Inferior parietal cortex (tissue), 1 donor: ENCODE data around the gene LDLR.
A peak's percentile ranks its signal among the peaks of the same experiment; 100 is the strongest.
"Not testable (repeated sequence)": the region's sequence is repeated elsewhere in the genome, so short reads cannot be mapped to it uniquely, and the experiment has no call there.

Experiments used
- DNase-seq: peaks from one replicate; pipeline ENCODE4 v3.0.0-alpha.2; 2016; ENCODE audit errors: extremely low spot score

Gene LDLR

DNA sequence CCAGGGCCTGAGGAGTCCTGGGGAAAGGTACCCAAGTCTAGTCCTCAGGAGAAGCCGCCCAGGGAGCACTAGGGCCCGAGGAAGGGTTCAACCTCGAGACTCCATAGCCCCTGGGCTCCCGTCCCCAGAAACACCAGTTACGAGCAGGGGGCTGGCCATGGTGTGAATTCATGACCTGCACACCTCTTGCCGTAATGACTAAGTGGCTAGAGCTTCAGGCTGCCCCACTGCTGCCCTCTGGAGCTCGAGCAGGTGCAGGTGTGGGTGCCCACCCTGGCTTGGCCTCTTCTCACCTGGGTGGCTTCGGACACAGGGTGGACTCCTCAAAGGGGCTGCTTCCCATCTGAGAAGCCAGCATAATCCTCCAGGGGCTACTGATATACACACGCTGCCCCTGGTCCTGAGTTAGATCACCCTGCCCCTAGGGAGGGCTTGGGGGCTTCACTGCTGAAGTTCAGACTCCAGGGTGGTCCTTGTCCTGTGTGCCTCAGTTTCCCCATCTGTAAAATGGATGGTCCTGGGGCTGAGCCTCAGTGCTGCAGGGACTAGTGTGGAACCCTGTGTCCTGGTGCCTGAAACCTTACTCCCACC lies 52.8 kb downstream of the LDLR start:
- DNase-seq: no peak

DNA sequence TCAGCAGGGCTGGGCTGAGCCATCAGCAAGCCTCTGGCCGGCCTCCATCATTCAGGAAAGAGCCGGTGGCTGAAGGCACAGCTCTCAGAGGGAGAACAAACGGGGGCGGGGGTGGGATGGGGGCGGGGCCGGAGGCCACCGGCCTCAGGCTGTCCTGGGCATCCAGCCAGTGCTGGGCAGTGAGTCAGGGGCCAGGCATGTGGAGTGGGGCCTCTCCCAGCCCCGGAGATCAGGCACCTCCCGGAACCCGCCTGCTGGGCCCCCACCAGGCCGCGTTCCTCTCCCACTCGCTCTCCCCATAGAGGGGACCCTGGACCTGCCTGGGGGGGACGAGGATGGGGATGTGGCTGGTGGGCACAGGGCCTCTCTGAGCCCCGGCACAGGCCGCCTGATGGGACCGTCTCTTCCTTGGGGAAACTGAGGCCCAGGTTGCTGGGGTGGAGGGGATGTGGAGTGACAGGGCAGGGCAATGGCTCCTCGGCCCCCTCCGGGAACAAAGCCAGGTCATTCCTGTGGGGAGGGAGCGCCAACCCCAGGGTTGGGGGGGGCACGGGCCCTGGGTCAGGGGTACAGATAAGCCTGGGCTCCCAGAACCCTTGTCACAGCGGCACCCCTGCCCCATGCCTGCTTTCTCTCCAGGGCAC lies 53.4 kb downstream of the LDLR start:
- DNase-seq: no peak

DNA sequence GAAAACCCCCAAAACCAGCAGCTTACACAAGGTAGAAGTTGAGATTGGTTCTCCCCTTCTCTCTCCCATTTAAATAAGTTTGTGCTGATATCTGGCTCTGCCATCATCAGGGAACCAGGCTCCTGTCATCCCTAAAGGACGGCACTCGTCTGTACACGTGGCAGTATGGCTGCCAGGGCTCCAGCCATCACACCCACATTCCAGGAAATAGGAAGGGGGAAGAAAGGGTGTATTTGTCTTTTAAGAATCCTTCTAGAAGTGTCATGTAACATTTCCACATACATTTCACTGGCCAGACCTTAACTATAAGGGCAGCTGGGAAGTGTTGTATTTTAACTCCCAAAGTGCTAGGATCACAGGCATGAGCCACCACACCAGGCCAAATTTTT lies 56.3 kb downstream of the LDLR start:
- no peak for DNase-seq

DNA sequence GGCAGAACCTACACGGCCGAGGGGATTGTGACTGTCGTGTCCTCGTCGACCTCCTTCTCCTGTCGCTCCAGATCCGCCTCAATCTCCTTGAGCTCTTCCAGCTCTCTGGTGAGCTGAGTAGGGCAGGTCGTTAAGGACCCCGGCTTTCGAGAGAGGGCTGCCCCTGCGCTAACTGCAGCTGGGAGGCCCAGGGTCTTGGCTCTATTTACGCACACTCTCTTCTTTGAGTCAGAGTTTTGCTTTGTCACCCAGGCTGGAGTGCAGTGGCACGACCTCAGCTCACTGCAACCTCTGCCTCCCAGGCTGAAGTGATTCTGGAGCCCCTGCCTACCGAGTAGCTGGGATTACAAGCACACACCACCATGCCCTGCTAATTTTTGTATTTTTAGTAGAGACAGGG lies 58.7 kb downstream of the LDLR start:
- DNase-seq: no peak

DNA sequence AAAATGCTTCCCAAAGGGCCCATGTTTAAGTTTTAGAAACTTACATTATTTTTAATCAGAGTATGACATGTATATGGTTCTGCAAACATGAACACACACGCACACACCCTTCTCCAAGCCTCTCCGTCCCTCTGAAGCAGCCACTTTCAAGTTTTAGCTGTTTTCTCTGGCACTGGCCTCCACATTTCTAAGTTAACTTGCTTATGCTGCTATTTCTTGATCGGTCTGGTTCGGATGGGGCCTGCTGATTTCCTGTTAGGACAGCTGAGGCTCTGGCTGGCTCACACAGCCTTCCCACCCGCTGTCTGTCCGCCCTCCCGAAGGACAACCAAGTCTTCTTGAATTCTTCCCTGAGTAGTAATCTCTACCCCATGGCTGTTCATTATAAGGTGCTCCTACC lies 61.9 kb downstream of the LDLR start:
- no peak for DNase-seq

DNA sequence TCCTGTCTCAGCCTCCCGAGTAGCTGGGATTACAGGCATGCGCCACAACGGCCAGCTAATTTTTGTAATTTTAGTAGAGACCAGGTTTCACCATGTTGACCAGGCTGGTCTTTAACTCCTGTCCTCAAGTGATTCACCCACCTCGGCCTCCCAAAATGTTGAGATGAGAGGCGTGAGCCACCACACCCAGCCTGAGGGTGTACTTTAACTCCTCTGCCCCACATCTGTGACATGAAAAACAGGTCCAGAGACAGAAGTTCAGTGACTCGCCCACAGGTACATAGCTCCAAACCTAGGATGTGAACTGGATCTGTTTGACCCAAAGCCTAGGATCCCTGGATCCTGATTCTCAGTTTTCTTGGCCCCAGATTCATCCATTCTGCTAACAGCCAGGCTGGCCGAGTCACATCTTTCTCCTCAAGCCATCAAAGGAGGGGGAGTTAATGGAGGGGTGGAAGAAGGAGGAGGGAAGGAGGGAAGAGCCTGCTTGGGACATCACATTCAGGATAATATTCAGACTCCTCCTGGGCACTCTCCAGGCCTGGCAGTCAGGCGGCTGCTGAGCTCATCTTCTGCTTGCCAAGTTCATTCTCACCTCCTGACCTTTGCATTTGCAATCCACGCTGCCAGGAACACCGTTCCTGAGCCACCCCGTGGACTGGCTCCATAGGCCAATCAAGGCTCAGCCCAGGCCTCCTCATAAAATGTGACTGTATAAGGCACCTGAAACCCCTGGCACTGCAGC lies 63.2 kb downstream of the LDLR start:
- DNase-seq: no peak

DNA sequence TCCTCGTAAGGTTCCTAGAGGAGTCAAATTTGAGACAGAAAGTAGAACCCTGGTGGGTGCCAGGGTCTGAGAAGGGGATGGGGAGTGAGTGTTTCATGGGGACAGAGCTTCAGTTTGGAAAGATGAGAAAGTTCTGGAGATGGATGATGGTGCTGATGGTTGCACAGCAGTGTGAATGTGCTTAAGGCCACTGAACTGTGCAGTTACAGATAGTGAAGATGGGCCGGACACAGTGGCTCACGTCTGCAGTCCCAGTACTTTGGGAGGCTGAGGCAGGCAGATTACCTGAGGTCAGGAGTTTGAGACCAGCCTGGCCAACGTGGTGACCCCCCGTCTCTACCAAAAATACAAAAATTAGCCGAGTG lies 65.4 kb downstream of the LDLR start:
- DNase-seq: no peak

DNA sequence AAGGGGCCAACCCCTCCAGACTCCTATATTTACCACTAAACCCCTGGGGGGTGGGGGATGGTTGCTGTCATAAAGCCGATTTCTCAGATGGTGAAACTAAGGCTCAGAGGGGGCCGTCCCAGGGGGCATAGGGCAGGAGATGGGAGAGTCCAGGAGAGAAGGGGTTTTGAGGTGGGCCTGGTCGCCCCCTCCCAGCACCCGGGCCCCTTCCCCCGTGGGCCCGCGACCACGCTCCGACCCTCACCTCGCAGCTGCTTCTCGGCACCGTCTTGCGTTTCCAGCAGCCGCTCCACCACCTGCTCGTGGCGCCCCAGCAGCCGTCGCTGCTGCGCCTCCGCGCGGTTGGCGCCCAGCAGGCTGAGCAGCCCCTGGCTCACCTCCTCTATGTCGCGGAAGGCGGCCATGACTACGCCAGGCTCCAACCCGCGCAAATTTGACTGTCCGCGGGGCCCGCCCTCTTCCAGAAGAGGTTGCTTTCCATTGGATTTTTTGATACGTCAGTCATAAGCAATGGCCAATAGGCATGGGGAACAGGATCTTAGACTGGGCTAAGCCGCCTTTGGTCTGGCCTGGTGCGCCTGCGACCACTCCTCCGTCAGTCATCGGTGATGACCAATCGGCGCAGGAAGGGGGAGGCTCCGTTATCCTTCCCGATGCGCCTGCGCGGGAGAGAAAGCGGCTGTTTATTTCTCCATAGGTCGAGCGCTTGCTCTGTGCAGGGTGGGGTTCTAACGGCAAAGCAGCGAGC lies 66.3 kb downstream of the LDLR start, which contains the start of gene SPC24:
TSS of gene SPC24 (minus strand) at position 410 of the 748 bp plus-strand sequence. CDS start at position 404, 6 bp downstream.
- peak; percentile 99 for DNase-seq

DNA sequence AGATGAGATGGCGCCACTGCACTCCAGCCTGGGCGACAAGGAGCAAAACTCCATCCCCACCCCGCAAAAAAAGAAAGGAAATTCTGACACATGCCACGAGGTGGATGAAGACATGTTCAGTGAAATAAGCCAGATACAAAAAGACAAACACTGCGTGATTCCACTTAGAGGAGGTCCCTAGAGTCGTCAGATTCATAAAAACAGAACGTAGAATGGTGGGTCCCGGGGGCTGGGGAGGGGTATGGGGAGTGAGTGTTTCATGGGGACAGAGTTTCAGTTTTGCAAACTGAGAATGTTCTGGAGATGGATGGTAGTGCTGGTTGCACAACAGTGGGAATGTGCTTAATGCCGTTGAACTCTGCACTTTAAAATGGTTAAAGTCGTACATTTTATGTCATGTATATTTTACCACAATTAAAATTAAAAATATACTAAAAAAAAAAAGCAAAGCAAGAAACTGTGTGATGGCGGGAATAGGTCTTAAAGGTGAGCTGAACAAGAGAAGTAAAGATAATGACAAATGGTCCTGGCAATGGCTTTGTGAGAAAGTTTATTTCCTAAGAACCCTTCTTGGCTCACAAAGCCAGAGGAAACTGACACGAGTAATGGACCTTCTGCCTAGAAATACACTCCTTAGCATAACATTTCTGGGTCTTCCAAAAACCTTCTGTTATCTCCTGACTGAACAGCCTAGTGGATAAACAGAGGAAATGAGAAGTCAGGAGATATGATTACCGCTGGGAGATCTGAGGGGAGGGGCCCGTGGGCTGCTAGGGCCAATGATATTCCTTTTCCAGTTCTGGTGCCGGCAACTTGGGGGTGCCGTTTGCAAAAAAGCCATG lies 70.6 kb downstream of the LDLR start:
- no peak for DNase-seq

DNA sequence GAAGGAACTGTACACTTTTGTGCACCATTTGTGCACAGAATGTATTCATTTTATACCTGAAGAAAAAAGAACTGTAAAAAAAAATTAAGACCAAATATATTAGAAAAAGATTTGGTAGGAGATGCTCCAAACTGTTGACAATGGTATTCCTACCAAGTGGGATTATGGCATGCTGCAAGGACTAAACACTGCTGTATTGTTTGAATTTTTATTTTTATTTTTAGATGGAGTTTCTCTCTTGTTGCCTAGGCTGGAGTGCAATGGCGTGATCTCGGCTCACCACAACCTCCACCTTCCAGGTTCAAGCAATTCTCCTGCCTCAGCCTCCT lies 71.1 kb downstream of the LDLR start:
- DNase-seq: not testable (repeated sequence)

DNA sequence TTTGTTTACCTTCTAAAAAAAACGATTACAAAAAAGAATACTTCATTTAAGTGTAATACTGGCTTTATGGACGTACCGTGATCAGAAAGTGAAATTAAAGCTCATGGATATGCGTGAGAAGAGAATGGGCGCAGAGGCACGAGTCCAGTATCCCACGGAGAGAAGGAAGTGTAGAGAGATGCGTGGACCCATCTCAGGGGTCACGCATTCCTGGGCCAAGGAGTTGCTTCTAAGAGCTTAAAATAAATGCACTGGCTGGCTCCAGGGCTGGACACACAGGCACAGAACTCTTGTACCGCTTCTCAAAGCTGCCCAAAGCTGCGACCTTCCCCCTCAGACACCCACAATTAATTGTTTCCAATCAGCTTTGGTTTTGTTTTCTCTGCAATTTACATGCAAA lies 75.0 kb downstream of the LDLR start:
- no peak for DNase-seq

DNA sequence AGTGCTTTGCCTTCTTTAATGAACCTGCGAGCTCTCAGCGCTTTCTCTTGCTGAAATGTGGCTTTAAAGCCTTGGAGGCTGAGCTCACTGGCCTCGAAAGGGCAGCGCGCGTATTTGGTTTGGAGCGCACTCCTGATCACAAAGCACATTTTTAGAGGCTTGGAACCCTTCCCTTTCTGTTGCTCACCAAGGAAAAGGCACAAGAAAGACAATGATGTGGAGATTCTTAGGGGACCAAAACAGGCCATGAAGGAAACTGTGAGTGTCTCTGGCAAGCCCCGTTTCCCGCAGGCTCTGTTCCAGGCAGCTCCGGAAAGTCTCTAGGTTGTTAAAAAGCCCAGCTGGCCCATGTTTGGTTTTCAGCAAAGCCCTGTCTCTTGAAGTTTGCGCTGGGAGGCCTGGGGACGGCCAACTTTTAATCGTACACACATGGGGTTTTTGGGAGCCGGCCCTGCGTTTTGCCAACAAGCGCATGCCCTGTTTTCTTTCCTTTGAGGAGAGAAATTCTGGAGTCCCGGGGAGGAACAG lies 75.7 kb downstream of the LDLR start:
- DNase-seq: peak; percentile 16

DNA sequence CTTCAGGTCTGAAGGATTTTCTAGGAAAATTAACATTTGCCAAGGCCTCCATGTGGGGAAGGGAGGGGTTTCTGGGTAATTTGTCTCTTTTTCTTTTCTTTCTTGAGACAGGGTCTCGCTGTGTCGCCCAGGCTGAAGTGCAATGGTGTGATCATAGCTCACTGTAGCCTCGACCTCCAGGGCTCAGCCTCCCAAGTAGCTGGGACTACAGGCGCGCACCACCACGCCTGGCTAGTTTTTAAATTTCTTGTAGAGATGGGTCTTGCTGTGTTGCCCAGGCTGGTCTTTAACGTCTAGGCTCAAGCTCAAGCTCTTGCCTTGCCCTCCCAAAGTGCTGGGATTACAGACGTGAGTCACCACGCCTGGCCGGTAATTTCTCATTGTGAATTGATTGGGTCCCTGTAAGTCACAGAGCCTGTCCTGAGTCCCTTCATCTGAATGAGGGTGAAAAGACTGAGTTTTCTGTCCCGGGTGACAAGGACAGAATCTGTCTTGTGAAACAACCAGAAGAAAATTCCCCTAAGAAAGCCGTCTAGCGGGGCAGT lies 76.3 kb downstream of the LDLR start:
- DNase-seq: no peak

DNA sequence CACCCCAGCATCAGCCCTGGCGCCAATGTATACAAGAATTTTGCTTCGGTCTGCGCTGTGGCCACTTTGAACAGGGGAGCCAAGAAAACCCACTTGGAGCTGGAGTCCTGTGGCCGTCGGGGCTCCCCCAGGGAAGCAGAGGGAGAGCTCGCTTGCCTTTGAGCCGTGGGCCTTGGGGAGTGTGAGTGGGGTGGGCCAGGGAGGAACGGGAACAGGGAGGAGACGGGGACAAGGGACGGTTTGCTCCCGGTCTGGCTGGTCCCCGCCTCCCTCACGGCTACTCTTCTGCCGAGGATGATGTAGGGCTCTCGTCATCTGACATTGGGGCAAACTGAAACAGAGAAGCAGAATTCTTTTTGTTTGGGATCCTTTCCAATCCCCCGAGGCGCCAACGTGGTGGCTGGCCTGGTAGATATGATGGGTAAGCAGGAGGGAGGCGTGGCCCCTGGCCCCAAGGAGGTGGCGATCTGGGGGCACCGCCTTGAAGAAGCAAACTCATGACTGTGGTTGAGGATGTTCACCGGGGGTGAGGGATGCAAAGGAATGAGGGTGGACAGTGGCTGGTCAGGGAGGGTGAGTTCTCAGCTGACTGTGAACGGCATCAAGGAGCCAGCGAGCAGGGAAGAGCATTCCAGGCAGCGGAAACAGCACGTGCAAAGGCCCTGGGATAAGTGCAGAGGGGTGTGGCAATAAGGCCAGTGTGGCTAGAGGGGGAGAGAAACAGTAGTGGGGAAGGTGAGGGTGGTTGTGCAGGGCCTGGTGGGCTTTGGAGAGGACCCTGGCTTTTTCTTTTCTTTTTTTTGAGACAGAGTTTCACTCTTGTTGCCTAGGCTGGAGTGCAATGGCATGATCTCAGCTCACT lies 77.2 kb downstream of the LDLR start:
- no peak for DNase-seq

DNA sequence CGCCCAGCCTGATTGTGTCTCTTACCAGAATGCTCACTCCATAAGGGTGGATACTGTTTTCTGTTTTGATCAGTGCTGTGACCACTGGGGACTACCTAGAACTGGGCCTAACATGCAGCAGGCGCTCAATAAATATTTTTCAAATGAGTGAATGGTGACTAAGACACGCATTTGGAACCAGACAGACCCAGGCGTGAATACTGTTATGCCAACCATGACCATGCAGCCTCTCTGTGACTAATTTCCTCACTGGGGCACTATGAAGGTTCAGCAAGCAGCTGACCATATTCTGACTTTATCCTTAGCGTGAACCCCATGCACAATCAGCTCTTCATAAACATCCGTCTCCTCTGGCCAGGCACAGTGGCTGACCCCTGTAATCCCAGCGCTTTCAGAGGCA lies 79.3 kb downstream of the LDLR start:
- no peak for DNase-seq

DNA sequence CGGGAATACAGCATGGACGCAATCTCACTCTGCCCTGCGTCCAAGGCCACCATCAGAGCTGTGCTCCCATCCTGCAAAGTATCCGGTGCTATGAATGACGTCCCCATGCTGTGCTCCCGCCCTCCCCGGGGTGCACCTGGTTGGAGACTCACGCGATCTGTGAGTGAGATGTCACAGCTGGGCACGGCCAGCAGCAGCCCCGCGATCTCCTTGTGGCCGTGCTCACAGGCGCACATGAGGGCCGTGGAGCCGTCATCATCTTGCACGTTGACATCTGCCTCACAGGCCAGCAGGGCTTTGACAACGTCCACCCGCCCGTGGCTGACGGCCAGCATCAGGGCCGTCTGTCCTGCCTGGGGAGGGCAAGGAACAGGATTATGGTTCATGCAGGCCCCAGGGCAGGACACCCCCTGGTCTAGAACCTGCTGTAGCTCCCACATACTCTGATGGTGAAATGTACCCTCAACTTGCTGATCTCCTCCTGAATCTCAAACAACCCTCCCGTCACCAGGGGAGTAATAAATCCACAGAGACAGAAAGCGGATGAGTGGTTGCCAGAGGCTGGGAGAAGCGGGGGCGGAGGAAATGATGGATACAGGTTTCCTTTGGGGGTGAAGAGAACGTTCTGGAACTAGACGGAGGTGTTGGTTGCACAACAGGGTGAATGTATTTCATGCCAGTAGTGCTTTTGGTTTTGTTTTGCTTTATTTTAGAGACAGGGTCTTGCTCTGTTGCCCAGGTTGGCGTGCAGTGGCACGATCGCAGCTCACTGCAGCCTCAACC lies 80.8 kb downstream of the LDLR start:
- DNase-seq: no peak

DNA sequence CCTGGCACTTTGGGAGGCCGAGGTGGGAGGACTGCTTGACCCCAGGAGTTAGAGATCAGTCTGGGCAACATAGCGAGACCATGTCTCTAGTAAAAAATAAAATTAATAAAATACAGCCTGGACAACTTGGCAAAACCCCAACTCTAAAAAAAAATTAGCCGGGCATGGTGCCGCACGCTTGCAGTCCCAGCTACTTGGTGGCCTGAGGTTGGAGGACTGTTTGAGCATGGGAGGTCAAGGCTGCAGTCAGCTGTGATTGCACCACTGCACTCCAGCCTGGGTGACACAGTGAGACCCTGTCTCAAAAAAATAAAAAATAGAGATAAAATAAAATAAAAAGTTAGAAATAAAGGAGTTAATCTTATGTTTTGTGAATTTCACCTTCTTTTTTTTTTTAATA lies 81.9 kb downstream of the LDLR start:
- no peak for DNase-seq

DNA sequence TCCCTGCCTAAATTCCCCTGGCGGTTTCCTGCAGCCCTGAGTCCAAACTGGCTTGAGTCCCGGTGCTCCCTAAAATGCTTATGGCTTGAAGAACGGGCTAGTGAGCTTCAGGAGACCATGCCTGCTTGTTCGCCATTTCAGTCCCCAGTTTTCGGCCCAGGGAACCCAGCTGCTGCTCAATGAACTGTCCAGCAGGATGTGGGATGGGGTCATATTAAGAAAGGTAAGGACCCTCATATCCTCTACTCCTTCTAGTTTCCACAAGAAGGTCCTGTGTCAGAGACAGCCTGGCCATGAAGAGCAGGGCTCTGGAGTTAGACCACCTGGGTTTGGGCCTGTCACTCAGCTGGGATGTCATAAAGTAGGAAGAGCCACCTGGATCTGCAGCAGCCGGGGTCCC lies 83.3 kb downstream of the LDLR start:
- DNase-seq: no peak

DNA sequence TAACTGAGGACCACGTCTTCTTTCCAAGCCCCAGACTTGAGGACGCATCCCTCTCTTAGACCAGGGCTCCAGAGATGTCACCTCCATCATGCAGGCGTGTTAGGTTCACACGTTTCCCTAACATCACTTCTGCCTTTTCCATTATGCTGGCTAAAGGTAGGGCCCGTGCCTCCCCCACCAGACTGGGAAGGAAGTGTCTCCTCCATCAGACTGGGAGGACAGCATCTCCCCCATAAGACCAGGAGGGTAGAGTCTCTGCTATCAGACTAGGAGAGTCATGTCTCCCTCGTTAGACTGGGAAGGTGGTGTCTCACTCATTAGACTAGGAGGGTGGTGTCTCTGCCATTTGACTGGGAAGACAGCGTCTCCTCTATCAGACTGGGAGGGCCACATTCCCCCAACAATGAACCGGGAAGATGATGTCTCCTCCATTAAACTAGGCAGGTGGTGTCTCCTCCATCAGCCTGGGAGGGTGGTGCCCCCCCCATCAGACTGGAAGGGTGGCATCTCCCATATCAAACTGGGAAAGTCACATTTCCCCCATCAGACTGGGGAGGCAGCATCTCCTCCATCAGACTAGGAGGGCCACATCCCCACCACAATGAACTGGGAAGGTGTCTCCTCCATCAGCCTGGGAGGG lies 84.4 kb downstream of the LDLR start:
- no peak for DNase-seq
